GM18870 (cell line): ENCODE measurements around the gene PTTG1IP.

Source experiments
- ATAC-seq: cut with Tn5 transposase; IDR thresholded peaks from one replicate; pipeline ENCODE4 v1.9.1; 2021; ENCODE audit warnings: moderate library complexity; ENCODE audit not compliant: unreplicated experiment

PTTG1IP gene

GRCh38 chr21:44869781-44870747 lies 3.4 kb downstream of the PTTG1IP start:
- no peak for ATAC-seq

- ATAC-seq = no peak
These were observed 4.8 kb downstream of the PTTG1IP start for GRCh38 chr21:44868707-44869106.

GRCh38 chr21:44867999-44868700 lies 5.3 kb downstream of the PTTG1IP start:
- ATAC-seq = no peak

- no peak for ATAC-seq
These were observed 6.0 kb downstream of the PTTG1IP start for GRCh38 chr21:44867464-44867863.

GRCh38 chr21:44866780-44867179 lies 6.7 kb downstream of the PTTG1IP start:
- ATAC-seq = no peak

- no peak for ATAC-seq
These were observed 7.8 kb downstream of the PTTG1IP start for GRCh38 chr21:44865561-44866280.

GRCh38 chr21:44862869-44863685 lies 10.4 kb downstream of the PTTG1IP start:
- ATAC-seq = no peak

GRCh38 chr21:44858791-44859190 lies 14.7 kb downstream of the PTTG1IP start:
- no peak for ATAC-seq

- no peak for ATAC-seq
These were observed 15.2 kb downstream of the PTTG1IP start for GRCh38 chr21:44858291-44858690.

- no peak for ATAC-seq
These were observed 16.2 kb downstream of the PTTG1IP start for GRCh38 chr21:44857127-44857892.

- ATAC-seq = no peak
These were observed 17.4 kb downstream of the PTTG1IP start for GRCh38 chr21:44856131-44856530.

GRCh38 chr21:44855572-44855971 lies 17.9 kb downstream of the PTTG1IP start:
- no peak for ATAC-seq

GRCh38 chr21:44854664-44855446 lies 18.6 kb downstream of the PTTG1IP start:
- no peak for ATAC-seq

- no peak for ATAC-seq
These were observed 19.2 kb downstream of the PTTG1IP start for GRCh38 chr21:44854391-44854663.

- no peak for ATAC-seq
These were observed 19.7 kb downstream of the PTTG1IP start for GRCh38 chr21:44853601-44854390.

- no peak for ATAC-seq
These were observed 22.4 kb downstream of the PTTG1IP start for GRCh38 chr21:44850905-44851657.

GRCh38 chr21:44850208-44850800 lies 23.2 kb downstream of the PTTG1IP start:
- no peak for ATAC-seq
